ENCODE data around the gene SAXO1. TPM values are rescaled to one million over a fixed set of nuclear protein-coding genes. Genes with fewer than 3 reads are reported as not detected.

Gene SAXO1
- total RNA-seq, 2 donors from 2014 or later = not detected

- intact Hi-C loops (cut with DNase I) = no loop called here
- TF ChIP-seq CTCF (IDR thresholded peaks at IDR 0.05) (no peak), POLR2A (IDR thresholded peaks at IDR 0.05) (no peak)
- 54 to 90% methylated on average over 2 of the region's 2 CpGs for WGBS, 2 donors
Observed at GRCh38 chr9:18896531-18897179, 136.4 kb downstream of the SAXO1 start.

DNA sequence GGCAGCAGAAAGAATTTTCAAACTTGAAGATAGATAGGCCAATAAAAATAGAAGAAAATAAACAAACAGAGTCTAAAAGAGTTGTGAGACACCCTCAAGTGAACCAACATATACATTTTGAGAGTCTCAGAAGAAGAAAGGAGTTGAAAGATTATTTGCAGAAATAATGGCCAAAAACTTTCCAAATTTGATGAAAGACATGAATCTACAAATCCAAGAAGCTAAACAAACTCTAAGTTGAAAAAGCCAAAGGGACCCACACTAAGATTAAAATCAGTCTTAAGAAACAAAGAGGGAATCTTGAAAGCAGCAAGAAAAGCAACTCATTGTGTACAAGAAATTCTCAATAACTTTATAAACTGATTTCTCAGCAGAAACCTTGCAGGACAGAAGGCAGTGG, 137.0 kb downstream of the SAXO1 start:
- ATAC-seq (no peak), DNase-seq (no peak)
- Histone ChIP-seq H3K27me3 (no peaks in the 10 kb centered on the region), H3K4me1 (no peaks in the 10 kb centered on the region), H3K36me3 (replicated peaks in 1 of 2; ENCODE audit: insufficient read depth in 1 of 2, low read depth in 2 of 2) (no peaks in the 10 kb centered on the region), H3K27ac (no peak overlapping the region), H3K4me3 (no peak overlapping the region), H3K9me3 (peaks cover 0 to 25% (median 0%) of the 10 kb centered on the region in 3 donors)
- intact Hi-C loops (cut with DNase I) = no loop called here
- TF ChIP-seq POLR2A (IDR thresholded peaks at IDR 0.05) (no peak), CTCF (IDR thresholded peaks at IDR 0.05) (no peak)

More at GRCh38 chr9:18896531-18897179, 136.4 kb downstream of the SAXO1 start:
- H3K27me3 ChIP-seq = no peaks in the 10 kb centered on the region
- no peak for DNase-seq
- no peak for ATAC-seq
- no peak overlapping the region for H3K27ac ChIP-seq
- peaks cover 0 to 25% (median 0%) of the 10 kb centered on the region in 3 donors for H3K9me3 ChIP-seq
- H3K4me3 ChIP-seq = no peak overlapping the region
- H3K36me3 ChIP-seq (replicated peaks in 1 of 2; ENCODE audit: insufficient read depth in 1 of 2, low read depth in 2 of 2) = no peaks in the 10 kb centered on the region
- H3K4me1 ChIP-seq = no peaks in the 10 kb centered on the region

GRCh38 chr9:18893491-18893890, 139.5 kb downstream of the SAXO1 start:
- TF ChIP-seq POLR2A (IDR thresholded peaks at IDR 0.05) (no peak), CTCF (IDR thresholded peaks at IDR 0.05) (no peak)
- H3K27ac ChIP-seq = no peak overlapping the region
- peaks cover 0 to 25% (median 0%) of the 10 kb centered on the region in 3 donors for H3K9me3 ChIP-seq
- intact Hi-C loops (cut with DNase I) = no loop called here
- no peak overlapping the region for H3K4me3 ChIP-seq
- DNase-seq (no peak), ATAC-seq (no peak)
- WGBS, 2 donors = 42 to 71% methylated on average over 1 of the region's 1 CpG
- no peaks in the 10 kb centered on the region for H3K36me3 ChIP-seq (replicated peaks in 1 of 2; ENCODE audit: insufficient read depth in 1 of 2, low read depth in 2 of 2)
- no peaks in the 10 kb centered on the region for H3K27me3 ChIP-seq
- H3K4me1 ChIP-seq = no peaks in the 10 kb centered on the region

DNA sequence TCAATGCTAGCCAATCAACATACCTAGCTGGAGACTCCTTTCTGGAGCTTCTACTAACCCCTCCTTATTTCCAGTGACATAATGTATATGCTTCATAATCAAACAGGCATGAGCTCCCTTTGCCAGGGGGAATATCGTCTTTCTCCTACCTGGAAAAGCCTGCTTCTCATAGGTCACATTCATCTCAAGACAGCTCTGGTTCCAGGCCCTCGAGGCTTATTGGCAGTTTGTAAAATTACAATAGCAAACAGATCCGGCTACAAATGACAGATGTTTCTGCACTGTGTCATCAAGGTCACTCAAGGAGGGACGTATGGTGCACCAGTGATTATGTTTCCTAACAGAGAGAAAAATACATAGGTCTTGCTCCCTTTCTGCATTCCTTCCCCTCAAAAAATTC, 140.0 kb downstream of the SAXO1 start:
- no peak overlapping the region for H3K27ac ChIP-seq
- no peak overlapping the region for H3K4me3 ChIP-seq
- peaks cover 0 to 25% (median 0%) of the 10 kb centered on the region in 3 donors for H3K9me3 ChIP-seq
- DNase-seq = no peak
- H3K27me3 ChIP-seq = no peaks in the 10 kb centered on the region
- intact Hi-C loops (cut with DNase I) = no loop called here
- TF ChIP-seq POLR2A (IDR thresholded peaks at IDR 0.05) = no peak
- TF ChIP-seq CTCF (IDR thresholded peaks at IDR 0.05) = no peak
- H3K4me1 ChIP-seq = no peaks in the 10 kb centered on the region
- 49 to 56% methylated on average over 4 of the region's 4 CpGs for WGBS, 2 donors
- H3K36me3 ChIP-seq (replicated peaks in 1 of 2; ENCODE audit: insufficient read depth in 1 of 2, low read depth in 2 of 2) = no peaks in the 10 kb centered on the region
- ATAC-seq = no peak

Measured in body of pancreas (tissue), 4 donors.